ENCODE data around the gene CRYAA. TPM values are rescaled to one million over a fixed set of nuclear protein-coding genes. Genes with fewer than 3 reads are reported as not detected.

The CRYAA gene
- total RNA-seq, 2 experiments from 2014 or later: not detected

DNA sequence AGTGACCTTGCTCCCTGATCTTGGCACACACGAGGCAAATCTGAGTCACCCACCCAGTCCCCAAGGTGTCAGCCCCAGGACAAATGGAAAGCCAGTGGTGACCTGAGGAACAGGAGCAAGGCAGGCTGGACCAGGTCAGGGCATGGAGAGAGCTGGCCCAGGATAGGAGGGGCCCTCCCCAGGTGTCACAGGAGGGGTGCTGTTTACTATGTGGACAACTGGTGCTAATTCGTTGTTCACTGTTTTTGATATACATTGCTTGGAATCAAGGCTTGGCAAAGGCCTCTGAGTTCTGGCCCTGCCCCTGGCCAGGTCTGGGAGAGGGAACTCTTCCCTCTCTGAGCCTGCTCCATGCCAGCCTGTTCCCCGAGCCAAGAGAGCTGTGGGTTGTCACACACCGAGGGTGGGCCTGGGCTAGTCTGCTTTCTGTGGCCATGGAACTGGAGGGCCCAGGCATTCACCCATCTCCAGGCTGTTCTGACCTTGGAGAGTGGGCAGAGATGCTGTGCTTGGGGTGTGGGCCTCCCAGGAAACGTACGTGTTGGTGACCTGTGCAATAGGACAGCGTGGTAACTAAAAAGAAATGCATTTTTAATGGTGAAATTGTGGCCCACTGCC is 41.8 kb downstream of the CRYAA start:
- Histone ChIP-seq H2AFZ (ENCODE audit: low read length) (no peak overlapping the region), H3K4me3 (ENCODE audit: low read depth, low read length, poor library complexity, severe bottlenecking) (no peak overlapping the region), H3K4me1 (ENCODE audit: insufficient read depth, low read length, poor library complexity, severe bottlenecking) (no peaks in the 10 kb centered on the region), H4K20me1 (ENCODE audit: insufficient read depth, low read length) (no peaks in the 10 kb centered on the region), H3K9me3 (ENCODE audit: low read length) (no peaks in the 10 kb centered on the region), H3K4me2 (ENCODE audit: low read length) (no peak overlapping the region), H3K9me2 (ENCODE audit: insufficient read depth, low read length) (no peaks in the 10 kb centered on the region), H3K27ac (ENCODE audit: low read depth, low read length, poor library complexity, severe bottlenecking) (no peak overlapping the region), H3K36me3 (ENCODE audit: insufficient read depth, low read length) (no peaks in the 10 kb centered on the region), H3K79me2 (ENCODE audit: insufficient read depth, low read depth, low read length) (no peaks in the 10 kb centered on the region)
- TF ChIP-seq EZH2phosphoT487 (IDR thresholded peaks at IDR 0.05; ENCODE audit: borderline replicate concordance, low read depth, low read length): no peak
- TF ChIP-seq, protein P1, sequence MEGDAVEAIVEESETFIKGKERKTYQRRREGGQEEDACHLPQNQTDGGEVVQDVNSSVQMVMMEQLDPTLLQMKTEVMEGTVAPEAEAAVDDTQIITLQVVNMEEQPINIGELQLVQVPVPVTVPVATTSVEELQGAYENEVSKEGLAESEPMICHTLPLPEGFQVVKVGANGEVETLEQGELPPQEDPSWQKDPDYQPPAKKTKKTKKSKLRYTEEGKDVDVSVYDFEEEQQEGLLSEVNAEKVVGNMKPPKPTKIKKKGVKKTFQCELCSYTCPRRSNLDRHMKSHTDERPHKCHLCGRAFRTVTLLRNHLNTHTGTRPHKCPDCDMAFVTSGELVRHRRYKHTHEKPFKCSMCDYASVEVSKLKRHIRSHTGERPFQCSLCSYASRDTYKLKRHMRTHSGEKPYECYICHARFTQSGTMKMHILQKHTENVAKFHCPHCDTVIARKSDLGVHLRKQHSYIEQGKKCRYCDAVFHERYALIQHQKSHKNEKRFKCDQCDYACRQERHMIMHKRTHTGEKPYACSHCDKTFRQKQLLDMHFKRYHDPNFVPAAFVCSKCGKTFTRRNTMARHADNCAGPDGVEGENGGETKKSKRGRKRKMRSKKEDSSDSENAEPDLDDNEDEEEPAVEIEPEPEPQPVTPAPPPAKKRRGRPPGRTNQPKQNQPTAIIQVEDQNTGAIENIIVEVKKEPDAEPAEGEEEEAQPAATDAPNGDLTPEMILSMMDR (conservative IDR thresholded peaks at IDR 0.05; ENCODE audit: low read length): no peak
- no TSS peak for BruUV-seq (replicated peaks)
- no peak for DNase-seq (ENCODE audit: low spot score)
- ChIA-PET CTCF (ENCODE audit: unreplicated experiment) (no interaction called here), POLR2A (interaction anchor here (0.5 kb wide), 1 partner anchor 402 kb away, joined by 3 read pairs; no protein-coding TSS in a partner anchor)
- intact Hi-C loops (cut with micrococcal nuclease; ENCODE audit: unreplicated experiment): no loop called here

GRCh38 chr21:43211072-43211759 is 42.4 kb downstream of the CRYAA start:
- intact Hi-C loops (cut with micrococcal nuclease; ENCODE audit: unreplicated experiment): no loop called here
- Histone ChIP-seq H3K9me3 (ENCODE audit: low read length) (no peaks in the 10 kb centered on the region), H2AFZ (ENCODE audit: low read length) (no peak overlapping the region), H3K4me3 (ENCODE audit: low read depth, low read length, poor library complexity, severe bottlenecking) (no peak overlapping the region), H3K9me2 (ENCODE audit: insufficient read depth, low read length) (no peaks in the 10 kb centered on the region), H4K20me1 (ENCODE audit: insufficient read depth, low read length) (no peaks in the 10 kb centered on the region), H3K4me1 (ENCODE audit: insufficient read depth, low read length, poor library complexity, severe bottlenecking) (no peaks in the 10 kb centered on the region), H3K36me3 (ENCODE audit: insufficient read depth, low read length) (no peaks in the 10 kb centered on the region), H3K79me2 (ENCODE audit: insufficient read depth, low read depth, low read length) (no peaks in the 10 kb centered on the region), H3K4me2 (ENCODE audit: low read length) (no peak overlapping the region), H3K27ac (ENCODE audit: low read depth, low read length, poor library complexity, severe bottlenecking) (no peak overlapping the region)
- no TSS peak for BruUV-seq (replicated peaks)
- DNase-seq (ENCODE audit: low spot score): peak; percentile 20
- CTCF ChIA-PET (ENCODE audit: unreplicated experiment): no interaction called here
- POLR2A ChIA-PET: no interaction called here
- TF ChIP-seq, protein P1 (conservative IDR thresholded peaks at IDR 0.05; ENCODE audit: low read length): peak; percentile 35; the same call in 1 of the 2 replicates
- no peak for TF ChIP-seq EZH2phosphoT487 (IDR thresholded peaks at IDR 0.05; ENCODE audit: borderline replicate concordance, low read depth, low read length)

- intact Hi-C loops (cut with micrococcal nuclease; ENCODE audit: unreplicated experiment): no loop called here
- Histone ChIP-seq H2AFZ (ENCODE audit: low read length) (no peak overlapping the region), H3K36me3 (ENCODE audit: insufficient read depth, low read length) (no peaks in the 10 kb centered on the region), H3K4me2 (ENCODE audit: low read length) (no peak overlapping the region), H3K9me3 (ENCODE audit: low read length) (no peaks in the 10 kb centered on the region), H3K9me2 (ENCODE audit: insufficient read depth, low read length) (no peaks in the 10 kb centered on the region), H3K79me2 (ENCODE audit: insufficient read depth, low read depth, low read length) (no peaks in the 10 kb centered on the region), H4K20me1 (ENCODE audit: insufficient read depth, low read length) (no peaks in the 10 kb centered on the region), H3K4me1 (ENCODE audit: insufficient read depth, low read length, poor library complexity, severe bottlenecking) (no peaks in the 10 kb centered on the region), H3K4me3 (ENCODE audit: low read depth, low read length, poor library complexity, severe bottlenecking) (no peak overlapping the region), H3K27ac (ENCODE audit: low read depth, low read length, poor library complexity, severe bottlenecking) (no peak overlapping the region)
- ChIA-PET POLR2A (no interaction called here), CTCF (ENCODE audit: unreplicated experiment) (no interaction called here)
- TF ChIP-seq EZH2phosphoT487 (IDR thresholded peaks at IDR 0.05; ENCODE audit: borderline replicate concordance, low read depth, low read length): no peak
- TF ChIP-seq, protein P1 (conservative IDR thresholded peaks at IDR 0.05; ENCODE audit: low read length): no peak
- BruUV-seq (replicated peaks): no TSS peak
- no peak for DNase-seq (ENCODE audit: low spot score)
Observed at GRCh38 chr21:43211760-43212115, 42.9 kb downstream of the CRYAA start.

All from OCI-LY7 (cell line).